ENCODE results near the gene TRAF3.
"Not testable (repeated sequence)": the region's sequence is repeated elsewhere in the genome, so short reads cannot be mapped to it uniquely, and the experiment has no call there.

The TRAF3 gene

DNA sequence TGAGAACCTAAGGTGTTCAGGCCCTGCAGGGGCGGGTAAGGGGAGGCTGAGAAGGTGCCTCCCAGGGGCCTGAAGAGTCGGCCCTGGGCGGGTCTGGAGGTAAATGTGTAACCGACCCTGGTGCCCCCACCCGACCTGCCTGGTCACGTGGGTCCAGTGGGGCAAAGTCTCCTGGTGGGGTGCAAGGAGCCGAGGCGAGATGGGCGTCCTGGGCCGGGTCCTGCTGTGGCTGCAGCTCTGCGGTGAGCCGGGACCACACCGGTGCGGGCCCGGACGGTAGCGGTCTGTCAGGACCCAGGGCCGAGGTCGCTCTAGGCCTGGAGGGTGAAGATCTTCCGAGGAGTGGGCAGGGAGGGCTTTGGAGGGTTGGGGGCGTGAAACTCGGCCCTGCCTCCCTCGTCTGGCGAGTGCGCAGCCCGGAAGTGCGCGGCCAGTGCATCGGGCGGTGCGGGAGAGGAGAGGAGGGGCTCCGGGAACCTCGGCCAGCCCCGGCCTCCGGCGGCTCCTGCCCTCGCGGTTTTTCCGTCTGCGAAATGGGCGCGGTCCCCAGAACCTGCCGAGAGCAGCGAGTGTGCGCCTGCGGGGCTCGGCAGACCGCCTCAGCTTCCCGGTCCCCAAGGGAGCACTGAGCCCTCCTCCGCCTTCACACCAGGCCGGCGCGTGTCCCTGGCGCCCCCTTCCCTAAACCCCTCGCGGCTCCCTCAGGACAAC, 145.4 kb downstream of the TRAF3 start, which contains the start of gene AMN:
Gene AMN (plus strand): TSS at position 174 of the 711 bp plus-strand sequence. CDS start 26 bp downstream, at position 200.
- ATAC-seq (replicated peaks; ENCODE audit: extremely low read depth, poor library complexity, severe bottlenecking) (no peak), DNase-seq (ENCODE audit: low spot score in 2 of 2) (no peak)
- Mint-ChIP-seq H3K27me3 (peaks cover 10% of the 10 kb centered on the region), H3K36me3 (ENCODE audit: insufficient read depth) (peaks cover 2% of the 10 kb centered on the region), H3K4me1 (no peaks in the 10 kb centered on the region), H3K9me3 (no peaks in the 10 kb centered on the region), H3K4me3 (peak within 1 kb of the TSS; percentile 12), H3K27ac (ENCODE audit: low read depth) (no peak within 1 kb of the TSS)

DNA sequence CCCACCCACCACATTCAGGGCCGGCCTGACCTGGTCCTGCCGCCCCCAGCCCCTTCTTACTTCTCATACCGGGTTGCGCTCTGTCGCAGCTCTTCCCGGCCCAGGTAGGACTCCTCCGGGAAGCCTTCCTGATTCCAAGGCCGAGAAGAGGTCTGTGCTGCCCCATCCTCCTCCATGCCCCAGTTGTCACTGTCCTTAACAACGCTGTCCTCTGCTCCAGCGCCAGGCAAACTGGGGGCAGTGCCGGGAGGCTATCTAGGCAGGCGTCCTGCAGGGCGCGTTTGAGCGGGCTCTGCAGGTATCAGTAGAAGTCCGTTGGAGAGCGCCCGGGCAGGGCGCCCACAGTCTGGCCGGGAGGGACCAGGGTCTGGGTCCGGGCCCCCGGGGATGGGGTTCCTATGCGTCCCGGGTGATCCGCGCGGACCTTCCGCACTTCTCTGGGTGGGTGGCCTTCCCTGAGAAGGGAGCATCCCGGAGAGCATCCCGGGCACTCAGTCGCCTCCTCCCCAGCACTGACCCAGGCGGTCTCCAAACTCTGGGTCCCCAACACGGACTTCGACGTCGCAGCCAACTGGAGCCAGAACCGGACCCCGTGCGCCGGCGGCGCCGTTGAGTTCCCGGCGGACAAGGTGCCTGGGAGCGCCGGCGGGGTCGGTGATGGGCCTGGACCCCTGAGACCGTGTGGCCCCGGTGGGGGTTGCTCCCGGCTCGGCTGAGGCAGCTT, 146.1 kb downstream of the TRAF3 start:
- Mint-ChIP-seq H3K36me3 (ENCODE audit: insufficient read depth) (peaks cover 2% of the 10 kb centered on the region), H3K27me3 (peaks cover 10% of the 10 kb centered on the region), H3K4me3 (peak overlapping the region; percentile 12), H3K27ac (ENCODE audit: low read depth) (no peak overlapping the region), H3K9me3 (no peaks in the 10 kb centered on the region), H3K4me1 (no peaks in the 10 kb centered on the region)
- DNase-seq (ENCODE audit: low spot score in 2 of 2) (no peak), ATAC-seq (replicated peaks; ENCODE audit: extremely low read depth, poor library complexity, severe bottlenecking) (no peak)

DNA sequence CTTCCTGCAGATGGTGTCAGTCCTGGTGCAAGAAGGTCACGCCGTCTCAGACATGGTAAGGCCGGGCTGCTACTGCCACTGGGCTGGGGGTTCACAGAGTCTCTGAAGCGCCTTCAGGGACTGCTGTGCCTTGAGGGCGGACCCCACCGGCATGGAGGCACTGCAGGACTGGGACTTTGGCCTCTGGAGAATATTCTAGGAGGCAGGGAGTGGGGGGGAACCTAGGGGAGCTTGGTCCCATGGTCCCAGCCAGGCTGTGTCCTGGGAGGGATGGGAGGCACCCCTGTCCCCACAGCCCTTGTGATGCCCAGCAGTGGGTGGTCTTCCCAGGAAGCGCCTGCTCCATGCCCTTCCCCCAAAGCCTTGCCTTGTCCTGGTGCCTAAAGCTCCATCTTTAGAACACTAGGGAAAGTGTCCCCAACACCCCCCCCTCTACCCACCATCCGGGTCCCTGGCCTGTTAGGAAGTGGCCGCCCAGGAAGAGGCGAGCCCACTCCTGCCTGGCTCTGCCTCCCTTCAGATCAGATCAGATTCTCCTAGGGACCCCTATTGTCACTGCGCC, 146.8 kb downstream of the TRAF3 start:
- no peak overlapping the region for H3K27ac Mint-ChIP-seq (ENCODE audit: low read depth)
- no peaks in the 10 kb centered on the region for H3K4me1 Mint-ChIP-seq
- DNase-seq (ENCODE audit: low spot score in 2 of 2) (no peak), ATAC-seq (replicated peaks; ENCODE audit: extremely low read depth, poor library complexity, severe bottlenecking) (no peak)
- no peaks in the 10 kb centered on the region for H3K9me3 Mint-ChIP-seq
- peaks cover 10% of the 10 kb centered on the region for H3K27me3 Mint-ChIP-seq
- peaks cover 2% of the 10 kb centered on the region for H3K36me3 Mint-ChIP-seq (ENCODE audit: insufficient read depth)
- no peak overlapping the region for H3K4me3 Mint-ChIP-seq

DNA sequence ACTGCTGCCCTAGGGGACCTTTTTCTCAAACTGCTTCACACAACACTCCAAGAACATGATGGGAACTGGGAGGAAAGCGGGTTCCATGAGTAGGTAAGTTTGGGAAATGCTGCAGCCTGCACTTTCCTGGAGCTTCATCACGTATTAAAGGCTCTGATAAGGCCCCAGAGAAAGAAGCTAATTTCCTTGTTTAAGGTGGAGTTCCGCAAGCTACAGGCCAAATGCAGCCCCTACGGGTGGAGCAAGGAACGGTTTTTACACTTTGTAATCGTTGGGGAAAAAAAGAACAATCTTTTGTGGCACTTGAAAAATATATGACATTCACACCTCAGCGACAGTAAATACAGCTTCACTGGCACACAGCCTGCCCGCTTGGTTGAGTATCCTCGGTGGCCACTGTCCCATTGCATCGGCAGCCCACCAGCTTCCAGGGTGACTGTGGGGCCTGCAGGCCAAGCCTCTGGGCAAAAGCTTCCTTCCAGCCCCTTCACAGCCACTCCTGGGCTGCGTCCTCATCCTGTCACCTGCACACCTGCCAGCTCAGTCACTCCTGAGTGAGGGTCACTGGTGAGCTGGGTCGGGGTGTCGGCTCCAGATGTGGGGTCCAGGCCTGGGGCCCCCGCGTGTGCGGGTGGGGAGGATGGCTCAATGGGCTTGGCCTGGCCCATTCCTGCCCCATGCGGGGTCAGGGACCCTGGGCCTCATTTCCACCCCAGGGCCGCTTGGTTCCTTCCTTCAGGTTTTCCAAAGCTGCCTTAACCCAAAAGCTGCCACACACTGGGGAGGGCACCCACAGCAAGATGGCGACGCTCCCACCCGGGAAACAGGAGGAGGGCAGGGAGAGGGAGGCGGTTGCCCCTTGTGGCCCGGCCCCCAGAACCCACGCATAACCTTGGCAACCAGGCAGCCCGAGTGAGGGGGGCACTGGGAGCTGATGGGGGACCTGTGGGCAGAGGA, 147.7 kb downstream of the TRAF3 start:
- Mint-ChIP-seq H3K4me1 (no peaks in the 10 kb centered on the region), H3K36me3 (ENCODE audit: insufficient read depth) (peaks cover 2% of the 10 kb centered on the region), H3K4me3 (no peak overlapping the region), H3K27ac (ENCODE audit: low read depth) (no peak overlapping the region), H3K27me3 (peaks cover 10% of the 10 kb centered on the region), H3K9me3 (no peaks in the 10 kb centered on the region)
- DNase-seq (ENCODE audit: low spot score in 2 of 2) (no peak), ATAC-seq (replicated peaks; ENCODE audit: extremely low read depth, poor library complexity, severe bottlenecking) (no peak)

DNA sequence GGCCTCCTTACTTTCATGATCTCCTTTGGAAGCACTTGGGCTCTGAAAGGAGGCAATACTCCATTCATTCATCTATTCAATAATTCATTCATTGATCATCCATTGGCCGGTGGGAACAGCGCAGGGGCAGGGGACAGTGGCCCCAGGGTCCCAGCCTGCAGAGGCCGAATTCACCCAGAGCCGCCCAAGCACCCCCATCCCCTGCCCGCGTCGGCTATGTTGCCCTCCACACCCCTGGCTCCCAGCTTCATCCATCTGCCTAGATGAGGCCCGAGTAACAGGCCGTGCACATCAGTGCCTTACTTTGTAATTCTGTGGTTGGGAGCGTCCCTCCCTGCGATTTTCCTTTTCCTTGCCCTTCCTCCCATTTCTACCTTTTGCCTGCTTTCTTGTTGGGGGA, 148.4 kb downstream of the TRAF3 start:
- H3K9me3 Mint-ChIP-seq, result no peaks in the 10 kb centered on the region
- ATAC-seq (replicated peaks; ENCODE audit: extremely low read depth, poor library complexity, severe bottlenecking), result no peak
- no peaks in the 10 kb centered on the region for H3K4me1 Mint-ChIP-seq
- no peak for DNase-seq (ENCODE audit: low spot score in 2 of 2)
- peaks cover 3% of the 10 kb centered on the region for H3K36me3 Mint-ChIP-seq (ENCODE audit: insufficient read depth)
- H3K27me3 Mint-ChIP-seq, result peaks cover 10% of the 10 kb centered on the region
- H3K4me3 Mint-ChIP-seq, result no peak overlapping the region
- no peak overlapping the region for H3K27ac Mint-ChIP-seq (ENCODE audit: low read depth)

DNA sequence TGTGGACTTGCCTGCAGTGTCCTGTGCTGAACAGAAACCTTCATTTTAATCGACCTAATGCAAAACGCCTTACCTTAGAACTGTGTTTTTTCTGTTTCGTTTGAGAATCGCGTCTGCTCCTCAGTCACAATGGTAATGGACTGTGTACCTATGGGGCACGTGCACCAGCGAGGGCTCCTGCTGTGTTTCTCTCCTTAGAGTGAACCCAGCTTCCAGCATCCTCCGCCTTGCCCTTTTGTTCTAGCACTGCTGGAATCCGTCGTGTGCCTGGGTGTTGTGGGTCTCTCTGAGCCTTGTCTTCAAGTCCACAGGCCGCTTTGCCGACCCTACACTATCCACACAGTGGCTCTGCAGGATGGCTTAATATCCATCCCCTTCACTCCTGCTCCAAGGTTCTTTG, 148.9 kb downstream of the TRAF3 start:
- Mint-ChIP-seq H3K36me3 (ENCODE audit: insufficient read depth) (peaks cover 4% of the 10 kb centered on the region), H3K4me1 (no peaks in the 10 kb centered on the region), H3K9me3 (no peaks in the 10 kb centered on the region), H3K4me3 (no peak overlapping the region), H3K27ac (ENCODE audit: low read depth) (no peak overlapping the region), H3K27me3 (peaks cover 10% of the 10 kb centered on the region)
- DNase-seq (ENCODE audit: low spot score in 2 of 2) (no peak), ATAC-seq (replicated peaks; ENCODE audit: extremely low read depth, poor library complexity, severe bottlenecking) (no peak)

DNA sequence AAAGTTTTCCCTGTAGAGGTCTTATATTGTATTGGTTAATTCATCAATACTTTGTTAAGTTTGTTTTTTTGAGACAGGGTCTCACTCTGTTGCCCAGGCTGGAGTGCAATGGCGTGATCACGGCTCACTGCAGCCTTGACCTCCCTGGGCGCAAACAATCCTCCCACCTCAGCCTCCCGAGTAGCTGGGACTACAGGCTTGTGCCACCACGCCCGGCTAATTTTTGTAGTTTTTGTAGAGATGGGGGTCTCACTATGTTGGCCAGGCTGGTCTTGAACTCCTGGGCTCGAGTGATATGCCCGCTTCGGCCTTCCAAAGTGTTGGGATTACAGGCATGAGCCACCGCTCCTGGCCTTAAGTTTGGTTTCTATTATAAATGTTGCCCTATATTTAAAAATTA, 149.6 kb downstream of the TRAF3 start:
- H3K4me1 Mint-ChIP-seq; DNase-seq (ENCODE audit: low spot score in 2 of 2); H3K27me3 Mint-ChIP-seq; H3K4me3 Mint-ChIP-seq; H3K9me3 Mint-ChIP-seq; H3K36me3 Mint-ChIP-seq (ENCODE audit: insufficient read depth); ATAC-seq (replicated peaks; ENCODE audit: extremely low read depth, poor library complexity, severe bottlenecking); H3K27ac Mint-ChIP-seq (ENCODE audit: low read depth): not testable (repeated sequence)

DNA sequence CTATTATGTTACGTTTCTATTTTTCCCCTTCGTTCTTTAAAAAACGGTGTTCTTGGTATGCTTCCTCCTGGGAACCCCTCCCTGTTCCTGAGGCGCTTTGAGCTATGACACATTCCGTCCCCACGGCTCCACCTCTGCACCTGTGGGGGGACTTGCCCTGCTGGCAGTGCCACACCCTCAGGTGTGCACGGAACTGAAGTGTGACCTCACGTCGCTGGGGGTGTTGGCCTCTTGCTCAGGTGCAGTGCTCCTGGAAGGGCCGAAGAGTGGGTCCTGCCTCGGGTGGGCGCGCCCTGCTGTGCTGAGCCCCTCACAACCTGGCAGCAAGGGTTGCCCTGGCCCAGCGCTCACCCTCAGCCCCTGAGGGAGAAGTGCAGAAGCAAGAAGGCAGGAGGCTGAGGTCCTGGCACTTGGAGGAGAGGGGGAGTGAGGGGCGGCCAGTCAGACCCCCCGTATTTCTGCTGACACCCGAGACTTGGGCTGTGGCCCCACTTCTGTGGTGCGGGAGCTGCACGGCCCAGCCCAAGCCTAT, 150.2 kb downstream of the TRAF3 start:
- Mint-ChIP-seq H3K36me3 (ENCODE audit: insufficient read depth) (peaks cover 4% of the 10 kb centered on the region), H3K27me3 (peaks cover 10% of the 10 kb centered on the region), H3K9me3 (no peaks in the 10 kb centered on the region), H3K27ac (ENCODE audit: low read depth) (no peak overlapping the region), H3K4me1 (no peaks in the 10 kb centered on the region), H3K4me3 (peak overlapping the region; percentile 72)
- ATAC-seq (replicated peaks; ENCODE audit: extremely low read depth, poor library complexity, severe bottlenecking) (no peak), DNase-seq (ENCODE audit: low spot score in 2 of 2) (no peak)

DNA sequence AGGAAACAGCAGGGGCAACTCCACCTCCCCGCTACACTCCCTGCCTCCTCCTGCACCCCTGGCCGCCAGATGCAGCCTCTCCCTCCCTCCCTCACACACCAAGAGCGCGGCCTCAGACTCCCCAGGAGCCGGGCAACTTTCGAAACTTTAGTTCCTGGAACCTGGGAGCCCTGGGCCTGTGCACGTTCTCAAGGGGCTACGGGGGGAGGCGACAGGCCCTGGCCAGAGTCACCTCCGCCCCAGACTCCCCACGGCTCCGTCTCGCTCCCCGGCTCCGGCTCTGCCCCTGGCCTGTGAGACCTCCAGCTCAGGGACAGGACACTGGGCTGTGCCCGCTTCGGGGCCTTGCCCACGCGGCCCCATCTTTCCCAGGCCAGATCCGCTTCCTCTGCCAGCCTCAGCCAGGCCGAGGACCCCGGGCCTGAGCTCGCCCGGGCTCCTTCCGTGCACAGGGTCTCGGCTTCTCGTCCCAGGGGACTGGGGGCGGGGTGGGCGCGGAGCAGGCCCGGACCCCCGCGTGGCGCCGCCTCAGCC, 150.7 kb downstream of the TRAF3 start:
- H3K4me3 Mint-ChIP-seq, result peak overlapping the region; percentile 72
- peaks cover 4% of the 10 kb centered on the region for H3K36me3 Mint-ChIP-seq (ENCODE audit: insufficient read depth)

DNA sequence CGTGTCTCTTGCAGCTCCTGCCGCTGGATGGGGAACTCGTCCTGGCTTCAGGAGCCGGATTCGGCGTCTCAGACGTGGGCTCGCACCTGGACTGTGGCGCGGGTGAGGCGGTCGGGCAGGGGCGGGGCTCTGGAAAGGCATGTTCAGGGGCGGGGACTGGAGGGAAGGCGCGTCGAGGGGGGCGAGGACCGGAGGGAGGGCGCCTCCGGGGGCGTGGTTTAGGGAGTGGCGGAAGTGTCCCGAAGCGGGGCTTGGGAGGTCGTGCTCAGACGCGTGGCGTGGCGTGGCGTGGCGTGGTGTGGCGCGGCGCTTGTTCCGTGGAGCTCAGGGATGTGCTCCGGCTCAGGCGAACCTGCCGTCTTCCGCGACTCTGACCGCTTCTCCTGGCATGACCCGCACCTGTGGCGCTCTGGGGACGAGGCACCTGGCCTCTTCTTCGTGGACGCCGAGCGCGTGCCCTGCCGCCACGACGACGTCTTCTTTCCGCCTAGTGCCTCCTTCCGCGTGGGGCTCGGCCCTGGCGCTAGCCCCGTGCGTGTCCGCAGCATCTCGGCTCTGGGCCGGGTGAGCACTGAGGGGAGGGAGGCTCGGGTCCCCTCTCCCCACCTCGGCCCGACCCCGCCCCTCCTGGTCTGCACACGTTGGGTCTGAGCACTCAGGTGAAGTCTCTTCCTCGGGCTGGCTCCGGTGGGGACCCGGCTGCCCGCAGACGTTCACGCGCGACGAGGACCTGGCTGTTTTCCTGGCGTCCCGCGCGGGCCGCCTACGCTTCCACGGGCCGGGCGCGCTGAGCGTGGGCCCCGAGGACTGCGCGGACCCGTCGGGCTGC, 151.4 kb downstream of the TRAF3 start:
- H3K9me3 Mint-ChIP-seq, result no peaks in the 10 kb centered on the region
- peak overlapping the region; percentile 72 for H3K4me3 Mint-ChIP-seq
- peaks cover 4% of the 10 kb centered on the region for H3K36me3 Mint-ChIP-seq (ENCODE audit: insufficient read depth)
- peaks cover 10% of the 10 kb centered on the region for H3K27me3 Mint-ChIP-seq
- ATAC-seq (replicated peaks; ENCODE audit: extremely low read depth, poor library complexity, severe bottlenecking) (peak; percentile 85), DNase-seq (ENCODE audit: low spot score in 2 of 2) (peak; percentile 56 to 59)
- H3K27ac Mint-ChIP-seq (ENCODE audit: low read depth), result no peak overlapping the region
- H3K4me1 Mint-ChIP-seq, result no peaks in the 10 kb centered on the region

More for the DNA sequence above, 150.7 kb downstream of the TRAF3 start:
- ATAC-seq (replicated peaks; ENCODE audit: extremely low read depth, poor library complexity, severe bottlenecking) (peak; percentile 25), DNase-seq (ENCODE audit: low spot score in 2 of 2) (no peak)
- Mint-ChIP-seq H3K27ac (ENCODE audit: low read depth) (no peak overlapping the region), H3K4me1 (no peaks in the 10 kb centered on the region), H3K9me3 (no peaks in the 10 kb centered on the region), H3K27me3 (peaks cover 10% of the 10 kb centered on the region)

Measured in central memory CD8-positive, alpha-beta T cell (primary cell).